ENCODE results near the gene OPHN1.

OPHN1 gene, protein sequence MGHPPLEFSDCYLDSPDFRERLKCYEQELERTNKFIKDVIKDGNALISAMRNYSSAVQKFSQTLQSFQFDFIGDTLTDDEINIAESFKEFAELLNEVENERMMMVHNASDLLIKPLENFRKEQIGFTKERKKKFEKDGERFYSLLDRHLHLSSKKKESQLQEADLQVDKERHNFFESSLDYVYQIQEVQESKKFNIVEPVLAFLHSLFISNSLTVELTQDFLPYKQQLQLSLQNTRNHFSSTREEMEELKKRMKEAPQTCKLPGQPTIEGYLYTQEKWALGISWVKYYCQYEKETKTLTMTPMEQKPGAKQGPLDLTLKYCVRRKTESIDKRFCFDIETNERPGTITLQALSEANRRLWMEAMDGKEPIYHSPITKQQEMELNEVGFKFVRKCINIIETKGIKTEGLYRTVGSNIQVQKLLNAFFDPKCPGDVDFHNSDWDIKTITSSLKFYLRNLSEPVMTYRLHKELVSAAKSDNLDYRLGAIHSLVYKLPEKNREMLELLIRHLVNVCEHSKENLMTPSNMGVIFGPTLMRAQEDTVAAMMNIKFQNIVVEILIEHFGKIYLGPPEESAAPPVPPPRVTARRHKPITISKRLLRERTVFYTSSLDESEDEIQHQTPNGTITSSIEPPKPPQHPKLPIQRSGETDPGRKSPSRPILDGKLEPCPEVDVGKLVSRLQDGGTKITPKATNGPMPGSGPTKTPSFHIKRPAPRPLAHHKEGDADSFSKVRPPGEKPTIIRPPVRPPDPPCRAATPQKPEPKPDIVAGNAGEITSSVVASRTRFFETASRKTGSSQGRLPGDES

DNA sequence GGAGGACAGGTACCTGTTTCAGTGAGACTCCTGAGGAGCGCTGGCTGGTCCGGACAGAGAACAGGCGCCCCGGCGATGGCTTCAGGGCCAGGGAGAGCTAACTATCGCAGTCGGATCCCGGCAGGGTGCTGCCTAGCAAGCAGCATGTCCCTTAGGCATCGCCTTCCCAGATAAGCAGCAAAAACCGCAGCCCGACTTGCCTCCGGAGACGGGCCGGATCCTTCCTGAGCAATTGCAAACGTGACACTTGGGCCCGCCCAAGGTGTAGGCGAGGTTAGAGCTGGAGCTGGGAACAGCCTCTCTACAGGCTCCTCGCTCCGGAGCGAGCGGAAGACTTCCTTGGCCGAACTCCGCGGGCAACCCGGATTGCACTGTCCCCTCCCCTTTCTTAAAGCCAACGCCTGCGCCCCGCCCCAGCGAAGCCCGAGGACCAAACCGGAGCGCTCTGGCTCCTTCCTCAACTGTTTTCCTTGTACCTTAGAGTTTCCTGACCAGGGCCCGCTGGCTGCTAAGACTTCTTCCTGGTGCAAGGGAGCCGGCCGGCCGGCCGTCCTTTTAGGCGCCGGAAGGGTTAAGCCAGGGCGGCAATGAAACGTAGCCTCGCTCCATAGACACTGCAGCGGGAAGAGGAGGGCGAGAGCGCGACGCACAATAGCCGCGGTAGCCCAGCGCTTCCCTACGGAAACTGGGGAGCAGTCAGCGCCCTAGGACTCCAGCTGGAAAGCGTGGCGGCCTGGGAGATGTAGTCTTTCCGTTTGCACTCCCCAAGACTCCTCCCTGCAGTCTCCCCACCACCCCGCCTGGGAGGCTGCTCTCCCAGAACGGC, at the start of gene OPHN1:
OPHN1 (minus strand) TSS at position 341 of the 826 bp plus-strand sequence. CDS start 475 bp downstream, outside the sequence.
- DNase-seq = peak; percentile 83

DNA sequence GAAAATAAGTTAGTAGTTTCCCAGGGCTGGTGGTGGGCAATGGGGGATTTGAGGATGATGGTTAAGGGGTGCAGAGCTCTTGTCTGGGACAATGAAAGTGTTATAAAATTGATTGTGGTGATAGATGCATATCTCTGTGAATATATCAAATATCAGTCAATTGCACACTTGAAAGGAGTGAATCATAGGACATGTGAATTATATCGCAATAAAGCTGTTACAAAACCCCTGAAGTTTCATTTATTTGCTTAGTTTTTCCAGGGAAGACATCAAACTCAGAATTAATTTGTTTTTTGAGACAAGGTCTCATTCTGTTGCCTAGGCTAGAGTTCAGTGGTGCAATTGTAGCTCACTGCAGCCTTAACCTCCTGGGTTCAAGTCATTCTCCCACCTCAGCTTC, 47.7 kb upstream of the OPHN1 start:
- DNase-seq = no peak

DNA sequence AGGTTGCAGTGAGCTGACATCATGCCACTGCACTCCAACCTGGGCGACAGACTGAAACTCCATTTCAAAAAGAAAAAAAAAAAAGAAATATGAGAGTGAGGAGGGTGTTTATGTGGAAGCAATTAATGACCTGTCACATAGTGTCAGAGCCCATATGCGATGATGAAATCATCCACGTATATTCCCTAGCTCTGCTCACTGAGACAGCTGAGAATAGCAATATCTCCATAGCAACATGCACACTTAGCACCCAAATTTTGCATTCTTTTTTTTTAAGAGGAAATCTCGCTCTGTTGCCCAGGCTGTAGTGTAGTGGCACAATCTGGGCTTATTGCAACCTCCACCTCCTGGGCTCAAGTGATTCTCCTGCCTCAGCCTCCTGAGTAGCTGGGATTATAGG, 31.5 kb upstream of the OPHN1 start:
- no peak for DNase-seq

DNA sequence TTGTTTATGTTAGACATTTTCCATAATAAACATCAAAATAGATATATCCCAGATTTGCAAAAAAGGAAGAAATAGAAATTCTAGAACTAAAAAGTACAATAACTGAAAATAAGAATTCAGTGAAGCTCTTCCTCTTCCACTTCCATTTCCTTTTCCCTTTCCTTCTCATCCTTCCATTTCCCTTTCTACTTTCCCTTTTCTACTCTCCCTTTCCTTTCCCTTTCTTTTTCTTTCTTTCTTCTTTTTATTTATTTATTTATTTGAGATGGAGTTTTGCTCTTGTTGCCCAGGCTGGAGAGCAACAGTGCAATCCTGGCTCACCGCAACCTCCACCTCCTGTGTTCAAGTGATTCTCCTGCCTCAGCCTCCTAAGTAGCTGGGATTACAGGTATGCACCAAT, 30.6 kb upstream of the OPHN1 start:
- DNase-seq = no peak

DNA sequence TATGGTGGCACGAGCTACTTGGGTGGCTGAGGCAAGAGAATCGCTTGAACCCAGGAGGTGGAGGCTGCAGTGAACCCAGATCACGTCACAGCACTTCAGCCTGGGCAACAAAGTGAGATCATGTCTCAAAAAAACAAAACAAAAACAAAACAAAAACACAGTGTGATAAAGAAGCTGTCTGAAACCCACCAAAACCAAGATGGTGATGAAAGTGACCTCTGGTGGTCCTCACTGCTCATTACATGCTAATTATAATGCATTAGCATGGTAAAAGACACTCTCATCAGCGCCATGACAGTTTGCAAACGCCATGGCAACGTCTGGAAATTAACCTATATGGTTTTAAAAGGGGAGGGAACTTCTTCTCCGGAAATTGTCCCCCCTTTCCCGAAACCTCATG, 29.4 kb upstream of the OPHN1 start:
- peak; percentile 67 for DNase-seq

DNA sequence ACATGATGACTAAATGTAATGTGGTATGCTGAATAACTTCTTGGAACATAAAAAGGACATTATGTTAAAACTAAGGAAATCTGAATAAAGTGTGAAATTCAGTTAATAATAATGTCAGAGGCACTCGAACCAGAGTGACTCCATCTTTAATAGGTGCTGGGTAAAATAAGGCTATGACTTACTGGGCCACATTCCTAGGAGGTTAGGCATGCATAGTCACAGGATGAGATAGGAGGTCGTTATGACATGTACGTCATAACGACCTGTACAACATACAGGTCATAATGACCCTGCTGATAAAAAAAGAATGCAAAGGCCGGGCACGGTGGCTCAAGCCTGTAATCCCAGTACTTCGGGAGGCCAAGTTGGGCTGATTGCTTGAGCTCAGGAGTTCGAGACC, 28.9 kb upstream of the OPHN1 start:
- DNase-seq = no peak

DNA sequence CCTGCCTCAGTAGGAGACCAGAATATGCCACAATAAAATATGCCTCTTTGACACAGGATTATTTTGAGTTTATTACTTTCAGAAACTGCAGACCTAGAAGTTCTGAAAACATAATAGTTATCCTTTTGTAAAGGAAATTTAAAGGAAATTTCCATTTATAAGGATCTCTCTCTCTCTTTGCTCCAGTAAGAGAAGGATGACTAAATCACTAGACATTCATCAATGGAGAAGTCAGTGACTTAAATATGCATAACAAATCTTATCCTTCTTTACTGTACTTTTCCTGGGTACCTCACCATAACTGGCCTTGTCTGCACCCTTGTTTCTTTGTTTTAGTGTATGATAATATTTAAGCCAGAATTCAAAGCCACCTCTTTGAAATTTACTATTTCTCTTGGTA, 28.3 kb upstream of the OPHN1 start:
- no peak for DNase-seq

DNA sequence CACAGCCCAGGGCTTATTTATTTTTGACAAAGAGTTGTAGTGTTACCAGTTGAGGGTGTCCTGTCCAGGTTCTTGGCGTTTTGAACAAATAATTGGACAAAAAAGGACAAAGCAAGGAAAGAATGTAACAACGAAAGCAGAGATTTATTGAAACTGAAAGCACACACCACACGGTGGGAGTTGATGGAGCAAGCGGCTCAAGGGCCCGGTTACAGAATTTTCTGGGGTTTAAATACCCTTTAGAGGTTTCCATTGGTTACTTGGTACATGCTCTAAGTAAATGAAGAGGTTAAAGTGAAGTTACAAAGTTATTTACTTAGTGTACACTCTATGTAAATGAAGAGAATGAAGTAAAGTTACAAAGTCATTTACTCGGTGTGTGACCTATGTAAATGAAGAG, 27.8 kb upstream of the OPHN1 start:
- no peak for DNase-seq

DNA sequence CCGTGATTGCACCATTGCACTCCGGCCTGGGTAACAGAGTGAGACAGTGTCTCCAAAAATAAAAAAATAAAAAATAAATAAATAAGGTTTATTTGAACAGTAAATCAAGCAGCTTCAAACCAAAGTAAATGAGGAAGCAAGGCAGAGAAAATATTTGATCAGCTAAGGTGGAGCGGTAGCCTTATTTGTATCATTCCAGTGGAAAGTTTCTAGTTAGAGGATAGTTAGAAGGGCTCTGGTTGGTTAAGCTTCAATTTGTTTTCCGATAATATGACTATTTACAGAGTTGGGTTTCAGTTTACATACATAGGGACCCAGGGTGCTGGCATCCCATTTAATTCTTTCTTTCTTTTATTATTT, 21.8 kb upstream of the OPHN1 start:
- no peak for DNase-seq

DNA sequence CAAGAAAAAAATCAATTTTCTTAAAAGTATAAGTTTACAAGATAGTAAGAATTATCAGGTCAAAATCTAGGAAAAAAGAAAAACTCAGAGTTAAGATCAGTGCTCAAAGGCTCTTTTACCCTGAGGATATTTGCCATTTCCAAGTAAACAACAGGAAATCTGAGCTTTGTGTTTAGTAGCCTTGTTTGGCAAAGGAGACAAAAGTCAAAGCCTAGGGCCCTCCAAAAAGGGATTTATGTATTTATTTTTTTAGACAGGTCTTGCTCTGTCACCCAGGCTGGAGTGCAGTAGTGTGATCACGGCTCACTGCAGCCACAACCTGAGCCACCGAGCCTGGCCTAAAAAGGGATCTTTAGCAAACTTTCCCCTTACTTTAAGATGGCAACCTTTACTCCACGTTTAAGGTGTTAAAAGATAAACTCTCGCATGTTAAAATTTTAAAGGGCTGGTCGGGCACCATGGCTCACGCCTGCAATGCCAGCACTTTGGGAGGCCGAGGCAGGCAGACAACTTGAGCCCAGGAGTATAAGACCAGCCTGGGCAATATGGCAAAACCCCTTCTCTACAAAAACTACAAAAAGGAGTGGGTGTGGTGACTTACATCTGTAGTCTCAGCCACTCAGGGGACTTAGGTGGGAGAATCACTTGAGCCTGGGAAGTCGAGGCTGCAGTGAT, 21.3 kb upstream of the OPHN1 start:
- DNase-seq = no peak

DNA sequence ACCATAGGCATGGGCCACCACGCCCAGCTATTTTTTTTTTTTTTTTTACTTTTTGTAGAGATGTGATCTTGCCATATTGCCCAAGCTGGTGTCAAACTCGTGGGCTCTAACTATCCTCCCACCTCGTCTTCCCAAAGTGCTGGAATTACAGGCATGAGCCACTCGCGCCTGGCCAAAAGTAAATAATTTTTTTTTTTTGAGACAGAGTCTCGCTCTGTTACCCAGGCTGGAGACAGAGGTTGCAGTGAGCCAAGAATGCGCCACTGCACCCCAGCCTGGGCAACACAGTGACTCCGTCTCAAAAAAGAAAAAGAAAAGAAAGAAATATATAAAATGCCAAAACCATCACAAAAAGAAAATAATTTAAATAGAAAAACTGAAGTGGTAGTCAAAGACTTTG, 18.4 kb upstream of the OPHN1 start:
- DNase-seq = no peak

DNA sequence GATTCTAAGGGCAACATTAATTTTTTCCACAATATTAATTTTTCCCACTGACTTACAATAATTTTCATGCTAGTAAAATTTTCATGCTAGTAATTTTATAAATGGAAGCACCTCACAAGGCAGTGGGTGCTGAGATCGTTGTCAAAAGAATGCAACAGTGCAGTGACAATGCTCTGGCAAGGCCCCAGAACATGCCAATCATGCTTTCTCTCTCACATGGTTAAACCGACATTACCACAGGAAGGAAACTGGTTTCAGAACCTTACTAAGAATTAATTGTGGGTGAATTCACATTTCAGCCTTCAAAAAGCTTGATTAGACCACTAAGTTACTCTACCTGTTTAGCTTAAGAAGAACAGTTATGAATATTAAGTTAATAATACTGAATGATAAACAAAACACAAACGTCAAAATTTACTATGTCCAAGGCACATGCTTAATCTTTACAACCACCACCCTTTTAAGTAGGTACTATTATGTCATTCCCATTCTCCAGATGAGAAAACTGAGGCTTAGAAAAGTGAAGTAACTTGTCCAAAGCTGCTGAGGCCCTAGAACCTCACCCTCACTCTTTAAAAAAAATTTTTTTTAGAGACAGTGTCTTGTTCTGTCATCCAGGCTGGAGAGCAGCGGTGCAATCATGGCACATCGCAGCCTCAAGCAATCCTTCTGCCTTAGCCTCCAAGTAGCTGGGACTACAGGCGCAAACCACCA, 10.0 kb upstream of the OPHN1 start:
- DNase-seq = no peak

DNA sequence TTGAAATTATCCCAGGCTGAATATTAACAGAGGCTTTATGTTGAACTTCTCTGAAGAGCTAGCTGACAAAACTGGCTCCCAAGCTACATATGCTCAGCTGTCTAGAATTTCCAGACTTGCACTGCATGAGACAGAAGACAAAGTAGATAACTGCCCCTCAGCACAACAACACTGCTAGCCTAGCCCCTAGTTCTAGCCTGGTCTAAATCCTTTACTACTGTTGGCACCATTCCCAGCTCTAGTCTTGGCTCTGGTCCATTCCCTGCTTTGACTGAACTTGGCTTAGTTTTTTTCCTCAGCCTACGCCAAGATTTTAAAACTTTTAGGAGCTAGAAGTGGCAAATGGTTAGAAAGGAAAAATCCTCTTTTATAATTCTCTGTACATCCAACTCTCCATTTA, 7.6 kb upstream of the OPHN1 start:
- DNase-seq = peak; percentile 74

DNA sequence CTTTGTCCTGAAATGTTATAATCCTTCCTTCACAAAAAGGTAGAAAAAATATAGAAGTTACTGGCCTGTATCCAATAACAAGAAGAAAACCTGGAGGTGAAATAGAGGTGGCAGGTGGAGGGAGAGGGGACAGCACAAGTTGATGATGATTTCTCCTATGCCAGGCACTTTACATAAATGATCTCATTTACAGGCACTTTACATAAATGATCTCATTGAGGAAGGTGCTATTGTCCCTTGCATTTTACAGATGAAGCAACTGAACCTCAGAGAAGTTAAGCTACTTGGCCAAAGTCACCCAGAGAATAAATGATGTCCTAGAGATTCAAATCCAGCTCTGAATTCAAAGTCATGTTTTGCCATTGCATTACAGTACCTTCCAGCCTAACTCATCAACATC, 7.1 kb upstream of the OPHN1 start:
- no peak for DNase-seq

DNA sequence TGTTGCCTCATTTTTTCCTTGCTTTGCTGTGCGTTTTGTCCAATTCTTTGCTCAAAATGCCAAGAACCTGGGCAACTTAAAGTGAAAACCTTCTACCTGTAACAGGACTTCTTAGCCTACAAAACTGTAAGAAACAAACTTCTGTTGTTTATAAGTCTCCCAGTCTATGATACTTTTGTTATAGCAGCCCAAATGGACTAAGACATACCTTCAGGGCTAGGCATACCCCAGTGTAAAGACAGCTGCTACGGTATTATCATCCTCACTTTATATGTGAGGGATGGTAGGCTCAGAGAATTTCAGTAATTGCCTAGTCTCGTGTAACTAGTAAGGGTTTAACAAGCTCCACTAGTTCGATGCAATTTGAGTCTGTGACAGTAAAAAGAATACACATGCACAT, 6.0 kb upstream of the OPHN1 start:
- DNase-seq = no peak

DNA sequence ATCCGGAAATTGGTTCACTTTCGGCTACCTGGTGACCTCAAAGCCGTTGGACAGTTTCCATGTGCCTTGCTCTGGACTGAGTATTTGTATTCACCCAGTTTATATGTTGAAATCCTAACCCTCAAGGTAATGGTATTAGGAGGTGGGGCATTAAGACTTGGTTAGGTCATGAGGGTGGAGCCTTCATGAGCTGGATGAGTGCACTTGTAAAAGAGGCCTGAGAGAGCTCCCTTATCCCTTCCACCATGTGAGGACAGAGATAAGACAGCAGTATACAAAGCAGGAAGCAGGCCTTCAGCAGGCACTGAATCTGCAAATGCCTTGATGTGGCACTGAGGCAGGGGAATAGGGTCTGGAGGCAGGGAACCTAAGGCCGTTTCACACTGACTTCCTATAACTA, 5.3 kb upstream of the OPHN1 start:
- no peak for DNase-seq

DNA sequence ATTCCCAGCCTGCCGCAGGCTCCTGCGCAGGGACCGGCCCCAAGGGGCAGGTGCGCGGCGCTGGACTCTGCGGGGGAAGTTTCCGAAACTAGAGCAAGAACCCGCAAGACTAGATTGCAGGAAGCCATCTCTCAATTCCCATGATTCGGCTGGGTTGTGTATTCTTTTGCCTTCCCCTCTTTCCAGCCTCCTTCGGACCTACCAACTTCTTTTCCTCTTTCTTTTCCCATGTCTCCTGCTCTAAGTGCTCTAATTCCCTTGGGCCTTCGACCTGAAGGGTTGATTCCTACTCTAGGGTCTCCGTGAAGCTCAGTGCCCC, 645 bp upstream of the OPHN1 start:
- DNase-seq = no peak

DNA sequence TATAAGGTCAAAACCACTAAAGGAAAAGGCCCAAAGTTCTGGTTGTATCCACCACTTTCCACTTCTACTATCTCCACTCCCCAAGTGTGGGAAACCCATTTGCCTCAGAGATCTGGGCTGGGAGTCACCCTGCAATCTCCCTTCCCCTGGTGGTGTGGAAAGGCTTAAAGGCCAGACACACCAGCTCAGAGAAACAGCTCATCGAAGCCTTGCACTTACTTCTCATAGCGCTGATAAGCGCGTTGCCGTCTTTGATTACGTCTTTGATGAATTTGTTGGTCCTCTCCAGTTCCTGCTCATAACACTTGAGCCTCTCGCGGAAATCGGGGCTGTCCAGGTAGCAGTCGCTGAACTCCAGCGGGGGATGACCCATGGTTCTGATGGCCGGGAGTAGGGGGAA, 647 bp downstream of the OPHN1 start:
- no peak for DNase-seq

DNA sequence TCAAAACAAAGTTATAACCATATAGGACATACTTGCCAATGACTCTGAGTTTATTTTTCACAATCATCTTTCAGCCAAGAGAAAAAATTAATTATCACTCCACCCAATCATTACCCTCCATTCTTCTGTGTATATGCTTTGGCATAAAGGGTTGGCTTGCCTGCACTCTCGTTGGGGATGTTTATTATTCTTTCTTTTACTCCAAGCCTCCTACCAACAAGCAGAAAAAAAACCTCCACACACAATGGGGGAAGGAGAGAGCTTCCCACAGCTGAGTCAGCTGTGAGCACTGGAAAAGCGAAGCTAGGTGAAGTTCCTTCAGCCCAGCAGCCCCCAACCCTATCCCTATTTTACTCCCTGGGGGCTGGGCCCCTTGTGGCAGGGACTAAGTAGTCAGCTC, 1.5 kb downstream of the OPHN1 start:
- DNase-seq = no peak

DNA sequence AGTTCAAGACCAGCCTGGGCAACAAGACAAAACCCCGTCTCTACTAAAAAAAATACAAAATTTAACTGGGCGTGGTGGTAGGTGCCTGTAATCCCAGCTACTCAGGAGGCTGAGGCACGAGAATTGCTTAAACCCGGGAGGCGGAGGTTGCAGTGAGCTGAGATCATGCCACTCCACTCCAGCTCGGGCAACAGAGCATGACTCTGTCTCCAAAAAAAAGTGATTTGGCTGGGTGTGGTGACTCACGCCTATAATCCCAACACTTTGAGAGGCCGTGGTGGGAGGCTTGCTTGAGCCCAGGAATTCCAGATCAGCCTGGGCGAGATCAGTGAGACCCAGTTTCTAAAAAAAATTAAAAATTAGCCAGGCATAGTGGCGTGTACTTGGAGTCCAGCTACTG, 4.1 kb downstream of the OPHN1 start:
- DNase-seq = no peak

DNA sequence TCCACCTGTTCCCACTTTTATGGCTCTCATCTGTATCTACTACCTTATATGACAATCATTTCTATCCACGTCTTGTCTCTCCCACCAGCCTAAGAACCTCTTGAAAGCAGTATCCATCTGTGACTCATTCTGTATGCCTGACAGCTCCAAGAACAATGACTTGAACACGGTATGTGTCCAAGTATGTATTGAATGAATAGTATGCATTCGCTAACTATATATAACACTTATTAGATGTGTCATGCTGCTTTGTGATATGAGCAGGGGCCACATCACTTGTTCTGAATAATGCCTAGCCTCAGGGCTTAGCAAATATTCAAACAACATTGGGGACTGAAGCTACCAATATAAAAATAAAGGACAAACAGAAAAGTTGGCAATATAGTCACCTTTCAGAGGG, 4.9 kb downstream of the OPHN1 start:
- no peak for DNase-seq

DNA sequence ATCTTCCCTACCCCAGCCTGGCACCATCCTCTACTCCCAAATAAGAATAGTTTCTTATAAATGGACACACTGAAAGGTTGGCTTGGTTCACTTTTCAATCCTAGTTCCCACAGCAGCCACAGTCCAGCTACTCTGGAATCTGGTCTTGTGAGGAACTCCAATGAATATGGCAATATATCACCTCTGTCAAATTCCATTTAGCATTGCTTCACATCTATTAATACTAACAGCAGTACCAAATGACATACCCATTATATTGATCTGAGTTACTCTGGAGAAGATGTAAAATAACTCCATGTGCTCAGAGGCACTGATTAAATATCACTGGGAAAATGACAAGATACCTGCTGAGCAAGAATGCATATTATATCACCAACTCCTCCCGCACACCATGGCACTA, 8.6 kb downstream of the OPHN1 start:
- no peak for DNase-seq

DNA sequence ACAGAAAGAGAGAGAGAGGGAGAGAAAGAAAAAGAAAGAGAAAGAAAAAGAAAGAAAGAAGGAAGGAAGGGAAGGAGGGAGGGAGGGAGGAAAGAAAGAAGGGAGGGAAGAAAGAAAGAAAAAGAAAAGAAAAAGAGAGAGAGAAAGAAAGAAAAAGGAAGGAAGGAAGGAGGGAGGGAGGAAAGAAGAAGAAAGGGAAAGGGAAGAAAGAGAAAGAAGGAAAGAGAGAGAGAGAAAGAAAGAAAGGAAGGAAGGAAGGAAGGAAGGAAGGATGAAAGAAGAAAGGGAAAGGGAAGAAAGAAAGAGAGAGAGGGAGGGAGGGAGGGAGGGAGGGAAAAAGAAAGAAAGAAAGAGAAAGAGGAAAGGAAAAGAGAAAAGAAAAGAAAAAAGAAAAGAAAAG, 10.8 kb downstream of the OPHN1 start:
- no peak for DNase-seq
